ENCODE data around the gene RAB11FIP4.

GRCh38 chr17:31574458-31574857 lies 183.0 kb downstream of the RAB11FIP4 start:
- no peak for TF ChIP-seq CEBPB (IDR thresholded peaks at IDR 0.05; ENCODE audit: borderline replicate concordance in 1 of 2, low read depth in 2 of 2, low read length in 2 of 2)
- TF ChIP-seq FOXK2 (IDR thresholded peaks at IDR 0.05) = no peak
- TF ChIP-seq NR2C2 (IDR thresholded peaks at IDR 0.05; ENCODE audit: borderline replicate concordance, control insufficient read depth, insufficient read length, low read depth) = no peak
- TF ChIP-seq RELA (IDR thresholded peaks at IDR 0.05; ENCODE audit: borderline replicate concordance, partially characterized antibody) = no peak
